COLO829 (cell line): Measurements from ENCODE around the gene SDS.
"Not testable (repeated sequence)": the region's sequence is repeated elsewhere in the genome, so short reads cannot be mapped to it uniquely, and the experiment has no call there.

Source experiments
- DNase-seq: peaks from one replicate; pipeline ENCODE4 v3.0.0; 2012; ENCODE audit warnings: low spot score

Gene SDS

GRCh38 chr12:113374823-113375428 is 28.8 kb downstream of the SDS start:
- DNase-seq: no peak

GRCh38 chr12:113373969-113374368 is 29.7 kb downstream of the SDS start:
- no peak for DNase-seq

- no peak for DNase-seq
Observed at GRCh38 chr12:113373440-113373839, 30.2 kb downstream of the SDS start.

GRCh38 chr12:113372371-113372770 is 31.3 kb downstream of the SDS start:
- no peak for DNase-seq

GRCh38 chr12:113371808-113372207 is 31.9 kb downstream of the SDS start:
- DNase-seq: no peak

- DNase-seq: no peak
Observed at GRCh38 chr12:113370923-113371682, 32.6 kb downstream of the SDS start.

GRCh38 chr12:113369391-113369985 is 34.2 kb downstream of the SDS start:
- DNase-seq: no peak

GRCh38 chr12:113368331-113368730 is 35.4 kb downstream of the SDS start:
- no peak for DNase-seq

GRCh38 chr12:113366827-113367226 is 36.9 kb downstream of the SDS start:
- no peak for DNase-seq

GRCh38 chr12:113365639-113366395 is 37.9 kb downstream of the SDS start:
- DNase-seq: no peak

GRCh38 chr12:113364698-113365097 is 39.0 kb downstream of the SDS start:
- DNase-seq: no peak

- DNase-seq: no peak
Observed at GRCh38 chr12:113361574-113362370, 41.9 kb downstream of the SDS start.

GRCh38 chr12:113359939-113360748 is 43.5 kb downstream of the SDS start:
- no peak for DNase-seq

GRCh38 chr12:113359133-113359938 is 44.4 kb downstream of the SDS start:
- no peak for DNase-seq

GRCh38 chr12:113358381-113359132 is 45.1 kb downstream of the SDS start, which contains the start of gene PLBD2:
Gene PLBD2, plus strand, starts transcription at chr12:113358587. Its CDS starts 14 bp downstream, at chr12:113358601.
- peak; percentile 95 for DNase-seq

- DNase-seq: not testable (repeated sequence)
Observed at GRCh38 chr12:113354192-113354591, 49.5 kb downstream of the SDS start.

- DNase-seq: no peak
Observed at GRCh38 chr12:113351089-113351488, 52.6 kb downstream of the SDS start.

- DNase-seq: no peak
Observed at GRCh38 chr12:113348849-113349536, 54.7 kb downstream of the SDS start.

GRCh38 chr12:113347892-113348291 is 55.8 kb downstream of the SDS start:
- no peak for DNase-seq
